H1 (cell line): ENCODE data around the gene MINDY3. TPM values are rescaled to one million over a fixed set of nuclear protein-coding genes. Genes with fewer than 3 reads are reported as not detected.
A peak's percentile ranks its signal among the peaks of the same experiment; 100 is the strongest.

Source experiments
- CTCF ChIA-PET: fragments of 300-600 bp; sonication (Branson Sonifier 250); formaldehyde crosslinking; loops from one replicate; lab custom pipeline; 2021; ENCODE audit not compliant: partially characterized antibody; lab: Charles Lee
- POLR2A ChIA-PET: fragments of 300-600 bp; sonication (Branson Sonifier 250); formaldehyde crosslinking; loops from one replicate; lab custom pipeline; 2021; ENCODE audit warnings: inconsistent platforms; ENCODE audit not compliant: partially characterized antibody; lab: Charles Lee
- DNase-seq, 2 experiments: peaks; one replicate each; pipeline versions ENCODE4 v3.0.0 to v3.0.0-alpha.2; 2010 to 2022; ENCODE audit warnings: low spot score in 2 of 2, low read depth in 1 of 2, mixed read lengths in 1 of 2
- FAIRE-seq: peaks from 2 replicates; lab custom pipeline; 2011; peaks lifted over from hg19 to GRCh38; lab: Jason Lieb, UNC
- H2AFZ ChIP-seq: 2 replicates; pipeline ENCODE4 v1.8.1; 2012; ENCODE audit warnings: low read length, inconsistent platforms
- H2AK5ac ChIP-seq: 2 replicates; pipeline ENCODE4 v1.6.1; 2013; ENCODE audit warnings: low read depth, low read length
- H2BK120ac ChIP-seq: replicated peaks from 2 replicates; pipeline ENCODE3; 2013; ENCODE audit warnings: low read depth, low read length, inconsistent platforms
- H2BK12ac ChIP-seq: 2 replicates; pipeline ENCODE4 v1.6.1; 2013; ENCODE audit warnings: low read depth, low read length
- H2BK15ac ChIP-seq: 2 replicates; pipeline ENCODE4 v1.6.1; 2013; ENCODE audit warnings: low read length
- H2BK20ac ChIP-seq: 2 replicates; pipeline ENCODE4 v1.6.1; 2013; ENCODE audit warnings: low read length
- H2BK5ac ChIP-seq: 2 replicates; pipeline ENCODE4 v1.6.1; 2013; ENCODE audit warnings: low read depth, low read length
- H3K14ac ChIP-seq: 2 replicates; pipeline ENCODE4 v1.6.1; 2013; ENCODE audit warnings: inconsistent platforms; ENCODE audit not compliant: insufficient read length
- H3K18ac ChIP-seq: 2 replicates; pipeline ENCODE4 v1.6.1; 2013; ENCODE audit warnings: low read length; ENCODE audit errors: extremely low read depth
- H3K23ac ChIP-seq: 2 replicates; pipeline ENCODE4 v1.6.1; 2013; ENCODE audit warnings: inconsistent platforms; ENCODE audit not compliant: insufficient read length
- H3K23me2 ChIP-seq: 2 replicates; pipeline ENCODE4 v1.6.1; 2013; ENCODE audit warnings: low read depth, low read length
- H3K27ac ChIP-seq: 2 replicates; pipeline ENCODE4 v1.6.1; 2011; ENCODE audit warnings: low read depth, low read length, inconsistent platforms
- H3K27me3 ChIP-seq, 4 experiments: replicated peaks in 1 of 4; 1 replicate in 1 of 4; 2 replicates in 3 of 4; pipeline versions ENCODE4 v1.6.1 to v1.8.1; 2011 to 2013; ENCODE audit warnings: low read length in 3 of 4, mild to moderate bottlenecking in 3 of 4, inconsistent platforms in 2 of 4, mixed read lengths in 2 of 4, moderate library complexity in 1 of 4; ENCODE audit not compliant: control insufficient read depth in 3 of 4, insufficient read depth in 3 of 4; ENCODE audit errors: extremely low read depth in 1 of 4
- H3K36me3 ChIP-seq, 4 experiments: 2 replicates each; pipeline versions ENCODE4 v1.6.1 to v1.8.1; 2011 to 2013; ENCODE audit warnings: mild to moderate bottlenecking in 4 of 4, low read length in 3 of 4, moderate library complexity in 2 of 4, control low read depth in 1 of 4, inconsistent platforms in 1 of 4; ENCODE audit not compliant: insufficient read depth in 4 of 4, control insufficient read depth in 2 of 4
- H3K4ac ChIP-seq: replicated peaks from 2 replicates; pipeline ENCODE3; 2013; ENCODE audit warnings: low read length, low read depth, mixed read lengths, inconsistent platforms; ENCODE audit not compliant: insufficient read length
- H3K4me1 ChIP-seq, 4 experiments: replicated peaks in 1 of 4; 1 replicate in 1 of 4; 2 replicates in 3 of 4; pipeline versions ENCODE4 v1.6.1 to v1.8.1; 2011 to 2013; ENCODE audit warnings: low read length in 3 of 4, inconsistent platforms in 2 of 4, mixed read lengths in 1 of 4; ENCODE audit not compliant: insufficient read depth in 4 of 4, control insufficient read depth in 3 of 4
- H3K4me2 ChIP-seq, 2 experiments: 2 replicates each; pipeline versions ENCODE4 v1.6.1 to v1.8.1; 2011 to 2013; ENCODE audit warnings: low read depth in 2 of 2, low read length in 2 of 2, control low read depth in 1 of 2, inconsistent platforms in 1 of 2, mild to moderate bottlenecking in 1 of 2; ENCODE audit not compliant: insufficient read depth in 1 of 2
- H3K4me3 ChIP-seq, 4 experiments: fragments of 200-600, 300-600 bp in 1 of 4; sonication (generic), shearing (Covaris generic), sonication (Bioruptor Twin) in 1 of 4; 2 replicates each; pipeline versions ENCODE4 v1.5.1 to v1.8.1; 2011 to 2016; ENCODE audit warnings: low read length in 4 of 4, low read depth in 3 of 4, control low read depth in 2 of 4, inconsistent platforms in 2 of 4, mild to moderate bottlenecking in 2 of 4, mixed read lengths in 1 of 4, moderate library complexity in 1 of 4; ENCODE audit not compliant: insufficient read depth in 2 of 4; ENCODE audit errors: extremely low read depth in 1 of 4
- H3K56ac ChIP-seq: replicated peaks from 2 replicates; pipeline ENCODE3; 2013; ENCODE audit warnings: low read depth, mild to moderate bottlenecking, mixed read lengths, low read length, inconsistent platforms; ENCODE audit not compliant: insufficient read length
- H3K79me1 ChIP-seq: 2 replicates; pipeline ENCODE4 v1.6.1; 2013; ENCODE audit warnings: low read depth, low read length, control low read depth
- H3K79me2 ChIP-seq, 2 experiments: 2 replicates each; pipeline versions ENCODE4 v1.6.1 to v1.8.1; 2012 to 2013; ENCODE audit warnings: low read length in 2 of 2, mild to moderate bottlenecking in 2 of 2, inconsistent platforms in 1 of 2; ENCODE audit not compliant: insufficient read depth in 2 of 2, control insufficient read depth in 1 of 2
- H3K9ac ChIP-seq, 4 experiments: replicated peaks in 1 of 4; 1 replicate in 1 of 4; 2 replicates in 3 of 4; pipeline versions ENCODE4 v1.6.1 to v1.8.1; 2011 to 2013; ENCODE audit warnings: low read depth in 3 of 4, low read length in 3 of 4, control low read depth in 2 of 4, mild to moderate bottlenecking in 2 of 4, moderate library complexity in 2 of 4, inconsistent platforms in 1 of 4; ENCODE audit errors: extremely low read depth in 1 of 4
- H3K9me3 ChIP-seq, 2 experiments: 2 replicates each; pipeline versions ENCODE4 v1.6.1 to v1.8.1; 2012 to 2013; ENCODE audit warnings: mild to moderate bottlenecking in 2 of 2, moderate library complexity in 2 of 2, control low read depth in 1 of 2, inconsistent platforms in 1 of 2, low read depth in 1 of 2, low read length in 1 of 2, mixed read lengths in 1 of 2; ENCODE audit not compliant: insufficient read depth in 2 of 2
- H4K20me1 ChIP-seq, 2 experiments: replicated peaks in 1 of 2; 2 replicates each; pipeline versions ENCODE3 to v1.8.1; 2011 to 2013; ENCODE audit warnings: inconsistent platforms in 2 of 2, low read length in 2 of 2, mild to moderate bottlenecking in 1 of 2; ENCODE audit not compliant: insufficient read depth in 2 of 2, control insufficient read depth in 1 of 2
- H4K5ac ChIP-seq: 2 replicates; pipeline ENCODE4 v1.6.1; 2013; ENCODE audit warnings: low read length, low read depth, mixed read lengths, inconsistent platforms; ENCODE audit not compliant: insufficient read length
- H4K8ac ChIP-seq: 2 replicates; pipeline ENCODE4 v1.8.0; 2013; ENCODE audit warnings: mild to moderate bottlenecking, moderate library complexity, low read length, inconsistent platforms; ENCODE audit not compliant: insufficient read depth; ENCODE audit errors: extremely low read depth
- H4K91ac ChIP-seq: replicated peaks from 2 replicates; pipeline ENCODE3; 2013; ENCODE audit warnings: low read length, mixed read lengths, inconsistent platforms; ENCODE audit not compliant: insufficient read length
- CEBPB ChIP-seq: IDR thresholded peaks from 2 replicates; pipeline ENCODE4 v1.6.1; 2012; ENCODE audit warnings: low read depth, low read length
- CTBP2 ChIP-seq: IDR thresholded peaks from 2 replicates; pipeline ENCODE4 v1.7.0; 2011; ENCODE audit warnings: borderline replicate concordance, mild to moderate bottlenecking, moderate library complexity, mixed read lengths, low read length; ENCODE audit not compliant: insufficient read depth, insufficient read length
- JUN ChIP-seq: IDR thresholded peaks from 2 replicates; pipeline ENCODE4 v1.6.1; 2011; ENCODE audit warnings: low read depth, mild to moderate bottlenecking, improper control_type of control experiment, low read length
- RAD21 ChIP-seq, 2 experiments: IDR thresholded peaks in 1 of 2; conservative IDR thresholded peaks in 1 of 2; 2 replicates each; pipeline ENCODE4 v1.6.1; 2011; ENCODE audit warnings: low read depth in 2 of 2, low read length in 2 of 2, improper control_type of control experiment in 1 of 2, inconsistent platforms in 1 of 2, mild to moderate bottlenecking in 1 of 2, moderate library complexity in 1 of 2
- RNF2 ChIP-seq: fragments of 200-900, 300-1000 bp; sonication (generic); IDR thresholded peaks from 2 replicates; pipeline ENCODE4 v1.7.1; 2016; ENCODE audit warnings: borderline replicate concordance, low read depth, mild to moderate bottlenecking, antibody characterized with exemption, low read length; ENCODE audit not compliant: poor library complexity, severe bottlenecking; ENCODE audit errors: missing control alignments
- SRF ChIP-seq: IDR thresholded peaks from 2 replicates; pipeline ENCODE4 v1.6.1; 2011; ENCODE audit warnings: mild to moderate bottlenecking, low read depth, low read length, moderate library complexity
- TEAD4 ChIP-seq: IDR thresholded peaks from 2 replicates; pipeline ENCODE4 v1.6.1; 2012; ENCODE audit warnings: low read depth, low read length, inconsistent platforms, mixed read lengths
- WGBS, 2 experiments: shearing (Covaris generic) in 1 of 2; methylation state at CpG; one replicate each; pipeline versions ENCODE4 v1.1.6 to v1.1.7; 2013 to 2015; ENCODE audit warnings: low lambda C conversion rate in 2 of 2, mixed read lengths in 2 of 2, inconsistent platforms in 1 of 2, low coverage in 1 of 2, missing lambda C conversion rate in 1 of 2; ENCODE audit not compliant: insufficient replicate concordance in 2 of 2, insufficient coverage in 1 of 2, insufficient read length in 1 of 2; ENCODE audit errors: extremely low coverage in 1 of 2, missing lambda C conversion rate in 1 of 2; 5-methylcytosine and 5-hydroxymethylcytosine counted together
- long read RNA-seq, 2 experiments: library from RNA in 1 of 2; library from capped mRNA in 1 of 2; stranded (forward); transcript quantifications; one replicate each; pipeline ENCODE4 v2.0.0, GENCODE V29; 2021; ENCODE audit warnings: inconsistent platforms in 1 of 2
- polyA minus RNA-seq, 3 experiments: library from RNA; depleted of rRNA, polyadenylated mRNA; stranded (reverse); fragments of >200 nt; gene quantifications; 1 replicate in 2 of 3; 2 replicates in 1 of 3; pipeline ENCODE4 v1.2.3, GENCODE V29; 2011
- polyA plus RNA-seq, 7 experiments: library from polyadenylated mRNA; depleted of rRNA in 3 of 7; stranded (reverse) in 5 of 7; unstranded in 2 of 7; fragments of >200 nt in 5 of 7; fragments of 200-250 nt in 2 of 7; gene quantifications; 1 replicate in 5 of 7; 2 replicates in 1 of 7; 4 replicates in 1 of 7; pipeline versions ENCODE4 v1.2.1 to v1.2.3, GENCODE V29; 2011 to 2013; ENCODE audit warnings: missing spikeins in 2 of 7, mixed read lengths in 2 of 7
- total RNA-seq: library from RNA; stranded (reverse); fragmentation: NEBNext Ultra II Directional; extraction: Animal tissue kit (Norgen Biotek cat#: 25700); gene quantifications from 2 replicates; pipeline ENCODE4 v1.2.1, GENCODE V29; 2021

Gene MINDY3
- total RNA-seq (13.1 and 13.6 TPM in 2 replicates), polyA plus RNA-seq (2011; rRNA removed) (3.0 and 4.6 TPM in 2 replicates), polyA minus RNA-seq (2011; rRNA and poly(A)+ RNA removed) (3.9 and 7.1 TPM in 2 replicates)
- 6.5 TPM for polyA plus RNA-seq (2011; cell fraction: cytosol; rRNA removed)
- polyA plus RNA-seq (2011; cell fraction: nucleus; rRNA removed) = 4.3 TPM
- polyA plus RNA-seq (2012, experiment 1 of 2) = 5.4 to 15.6 TPM (median 5.9 TPM) in 4 replicates
- polyA plus RNA-seq (2012, experiment 2 of 2) = 2.7 TPM
- 8.5 TPM for polyA plus RNA-seq (2013, experiment 1 of 2)
- polyA plus RNA-seq (2013, experiment 2 of 2) = 8.1 TPM
- polyA minus RNA-seq (2011; cell fraction: cytosol; rRNA and poly(A)+ RNA removed) = 5.1 TPM
- polyA minus RNA-seq (2011; cell fraction: nucleus; rRNA and poly(A)+ RNA removed) = 10.2 TPM
- long read RNA-seq, experiment 1, transcript MINDY3-201 (15 exons, 2,381 nt) = major isoform, 9 of 21 reads
- long read RNA-seq, experiment 1, partial matches to known transcripts = 2 of 21 reads
- long read RNA-seq, experiment 1, other reads (novel, unspliced or antisense) = 7 of 21 reads
- long read RNA-seq, experiment 2, transcript MINDY3-201 (15 exons, 2,381 nt) = major isoform, 12 of 14 reads
- long read RNA-seq, experiment 2, partial matches to known transcripts = 0 of 14 reads
- long read RNA-seq, experiment 2, other reads (novel, unspliced or antisense) = 2 of 14 reads

GRCh38 chr10:15859906-15860691 is at the start of gene MINDY3:
MINDY3 (minus strand) TSS chr10:15860507; CDS start chr10:15860299, 208 bp downstream.
- POLR2A ChIA-PET = interaction anchor here (0.6 kb wide), 1 partner anchor 577 kb away, joined by 3 read pairs; no protein-coding TSS in a partner anchor
- peak within 1 kb of the TSS; percentile 97 for H2AFZ ChIP-seq
- H3K9me3 ChIP-seq = peaks cover 0 to 5% of the 10 kb centered on the region in 2 experiments; a peak in 1 of 4 replicates
- no peaks in the 10 kb centered on the region for H3K36me3 ChIP-seq
- DNase-seq (peak; percentile 57 to 74), FAIRE-seq (no peak)
- H2BK20ac ChIP-seq = no peak within 1 kb of the TSS
- H4K91ac ChIP-seq = no peak within 1 kb of the TSS
- no peak within 1 kb of the TSS for H3K23ac ChIP-seq
- no peak within 1 kb of the TSS for H4K5ac ChIP-seq
- H3K27me3 ChIP-seq = peaks cover 0 to 26% (median 16%) of the 10 kb centered on the region in 4 experiments; a peak in 6 of 7 replicates
- H3K14ac ChIP-seq = no peak within 1 kb of the TSS
- no peak within 1 kb of the TSS for H3K18ac ChIP-seq
- no peak within 1 kb of the TSS for H2BK12ac ChIP-seq
- H3K4me3 ChIP-seq = peak within 1 kb of the TSS; percentile 77 to 93 (median 89)
- H3K4me1 ChIP-seq = 0 out of 7 replicates have a peak, but pooled peaks cover 0 to 2% (median 0%) of the 10 kb centered on the region in 4 experiments
- no peaks in the 10 kb centered on the region for H3K79me1 ChIP-seq
- peak within 1 kb of the TSS in 2 of 4 experiments; percentile 25 to 47; a peak in 3 of 7 replicates for H3K9ac ChIP-seq
- H4K20me1 ChIP-seq = peaks cover 0 to 2% of the 10 kb centered on the region in 2 experiments
- no peak within 1 kb of the TSS for H3K4ac ChIP-seq
- 3% methylated on average over 43 of the region's 47 CpGs; no CpG with 5 or more reads in 1 of the 2 experiments for WGBS, 2 experiments
- H2AK5ac ChIP-seq = no peak within 1 kb of the TSS
- CTCF ChIA-PET = interaction anchor here (0.7 to 1.5 kb wide), 4 partner anchors 11 to 980 kb away, joined by 3 to 4 read pairs (median 3); no protein-coding TSS in a partner anchor
- H3K27ac ChIP-seq = no peak within 1 kb of the TSS
- H3K79me2 ChIP-seq = peaks cover 0 to 10% of the 10 kb centered on the region in 2 experiments; a peak in 2 of 4 replicates
- H4K8ac ChIP-seq = peak within 1 kb of the TSS; percentile 85
- no peak within 1 kb of the TSS for H2BK15ac ChIP-seq
- no peak within 1 kb of the TSS for H3K56ac ChIP-seq
- H3K4me2 ChIP-seq = peak within 1 kb of the TSS; percentile 69 to 93
- no peak within 1 kb of the TSS for H2BK120ac ChIP-seq
- peaks cover 5% of the 10 kb centered on the region; the same call in 1 of the 2 replicates for H3K23me2 ChIP-seq
- H2BK5ac ChIP-seq = no peak within 1 kb of the TSS
- TF ChIP-seq SRF (no peak), JUN (no peak), RAD21 (IDR thresholded peaks at IDR 0.05 in 1 of 2, conservative IDR thresholded peaks at IDR 0.05 in 1 of 2; ENCODE audit: low read depth in 2 of 2, low read length in 2 of 2) (no peak), RNF2 (no peak), CEBPB (no peak), TEAD4 (no peak), CTBP2 (no peak)
